ENCODE measurements around the gene PAK2. TPM values are rescaled to one million over a fixed set of nuclear protein-coding genes. Genes with fewer than 3 reads are reported as not detected.

PAK2 gene
- polyA plus RNA-seq, 1 of the 3 experiments (the other 2 are of a cell fraction): 27.9 TPM

GRCh38 chr3:196772897-196773296 lies 33.2 kb downstream of the PAK2 start:
- Histone ChIP-seq H3K27me3 (ENCODE audit: insufficient read depth) (no peaks in the 10 kb centered on the region), H4K20me1 (ENCODE audit: insufficient read depth) (peaks cover 61% of the 10 kb centered on the region), H3K27ac (ENCODE audit: low read depth in 2 of 2, low read length in 1 of 2) (peak overlapping the region in 1 of 2 experiments; percentile 13; a peak in 1 of 4 replicates), H3K9me2 (no peaks in the 10 kb centered on the region), H3F3A (replicated peaks; ENCODE audit: insufficient read depth) (peaks cover 34% of the 10 kb centered on the region), H2AFZ (ENCODE audit: low read depth) (no peak overlapping the region), H3K9me3 (no peaks in the 10 kb centered on the region), H3K9ac (no peak overlapping the region), H3K4me3 (ENCODE audit: low read depth in 2 of 2, low read length in 1 of 2) (no peak overlapping the region), H3K79me2 (ENCODE audit: insufficient read depth) (peaks cover 97% of the 10 kb centered on the region), H3K4me1 (ENCODE audit: control insufficient read depth in 1 of 2, insufficient read depth in 2 of 2, low read depth in 1 of 2, low read length in 1 of 2) (peaks cover 0 to 40% of the 10 kb centered on the region in 2 experiments; a peak in 1 of 4 replicates), H3K36me3 (replicated peaks in 1 of 2; ENCODE audit: control insufficient read depth in 1 of 2, insufficient read depth in 2 of 2, low read length in 1 of 2) (peaks cover 0 to 9% of the 10 kb centered on the region in 2 experiments), H3K4me2 (no peak overlapping the region)
- CTCF ChIA-PET: no interaction called here
- no peak for TF ChIP-seq EP300 (IDR thresholded peaks at IDR 0.05; ENCODE audit: borderline replicate concordance in 1 of 2, low read depth in 1 of 2, low read length in 1 of 2)
- no peak for TF ChIP-seq SMC3 (IDR thresholded peaks at IDR 0.05; ENCODE audit: low read depth, low read length)
- no peak for TF ChIP-seq ZBTB33 (IDR thresholded peaks at IDR 0.05; ENCODE audit: borderline replicate concordance, low read depth)
- TF ChIP-seq NRF1 (IDR thresholded peaks at IDR 0.05; ENCODE audit: low read depth, low read length): no peak
- TF ChIP-seq FOXJ3 (CRISPR knock-in tag; IDR thresholded peaks at IDR 0.05): no peak
- no peak for TF ChIP-seq IRF3 (IDR thresholded peaks at IDR 0.05; ENCODE audit: low read depth, low read length)
- POLR2A ChIA-PET: no interaction called here
- WGBS (ENCODE audit: low lambda C conversion rate): 95% methylated on average over 6 of the region's 6 CpGs
- no peak for DNase-seq

GRCh38 chr3:196774191-196774820 lies 34.6 kb downstream of the PAK2 start:
- H3K4me2 ChIP-seq: peak overlapping the region; percentile 63
- DNase-seq: no peak
- H3K27ac ChIP-seq (ENCODE audit: low read depth in 2 of 2, low read length in 1 of 2): peak overlapping the region; percentile 25 to 69; a peak in 3 of 4 replicates
- peaks cover 0 to 9% of the 10 kb centered on the region in 2 experiments for H3K36me3 ChIP-seq (replicated peaks in 1 of 2; ENCODE audit: control insufficient read depth in 1 of 2, insufficient read depth in 2 of 2, low read length in 1 of 2)
- POLR2A ChIA-PET: no interaction called here
- H3K27me3 ChIP-seq (ENCODE audit: insufficient read depth): no peaks in the 10 kb centered on the region
- CTCF ChIA-PET: interaction anchor here (1.4 kb wide), 1 partner anchor 11 kb away, joined by 3 read pairs; no protein-coding TSS in a partner anchor
- H3K9ac ChIP-seq: no peak overlapping the region
- no peak overlapping the region for H3K4me3 ChIP-seq (ENCODE audit: low read depth in 2 of 2, low read length in 1 of 2)
- H3K4me1 ChIP-seq (ENCODE audit: control insufficient read depth in 1 of 2, insufficient read depth in 2 of 2, low read depth in 1 of 2, low read length in 1 of 2): peaks cover 0 to 50% of the 10 kb centered on the region in 2 experiments
- TF ChIP-seq USF1 (IDR thresholded peaks at IDR 0.05; ENCODE audit: borderline replicate concordance, low read depth) (peak; percentile 50), RCOR1 (IDR thresholded peaks at IDR 0.05; ENCODE audit: low read length) (no peak), FOXM1 (IDR thresholded peaks at IDR 0.05; ENCODE audit: low read depth) (no peak), FOSL2 (IDR thresholded peaks at IDR 0.05; ENCODE audit: borderline replicate concordance, low read depth) (0 out of 2 replicates have a peak, but pooled peaks have one; percentile 1), MEF2A (IDR thresholded peaks at IDR 0.05; ENCODE audit: borderline replicate concordance, low read depth) (no peak)
- H4K20me1 ChIP-seq (ENCODE audit: insufficient read depth): peaks cover 71% of the 10 kb centered on the region
- no peak overlapping the region for H2AFZ ChIP-seq (ENCODE audit: low read depth)
- H3K9me2 ChIP-seq: no peaks in the 10 kb centered on the region
- peaks cover 93% of the 10 kb centered on the region for H3K79me2 ChIP-seq (ENCODE audit: insufficient read depth)
- H3F3A ChIP-seq (replicated peaks; ENCODE audit: insufficient read depth): peaks cover 48% of the 10 kb centered on the region
- WGBS (ENCODE audit: low lambda C conversion rate): 45% methylated on average over 5 of the region's 5 CpGs
- H3K9me3 ChIP-seq: no peaks in the 10 kb centered on the region
